ENCODE data around the gene MYH7.
A peak's percentile ranks its signal among the peaks of the same experiment; 100 is the strongest.
"Not testable (repeated sequence)": the region's sequence is repeated elsewhere in the genome, so short reads cannot be mapped to it uniquely, and the experiment has no call there.

MYH7 gene

DNA sequence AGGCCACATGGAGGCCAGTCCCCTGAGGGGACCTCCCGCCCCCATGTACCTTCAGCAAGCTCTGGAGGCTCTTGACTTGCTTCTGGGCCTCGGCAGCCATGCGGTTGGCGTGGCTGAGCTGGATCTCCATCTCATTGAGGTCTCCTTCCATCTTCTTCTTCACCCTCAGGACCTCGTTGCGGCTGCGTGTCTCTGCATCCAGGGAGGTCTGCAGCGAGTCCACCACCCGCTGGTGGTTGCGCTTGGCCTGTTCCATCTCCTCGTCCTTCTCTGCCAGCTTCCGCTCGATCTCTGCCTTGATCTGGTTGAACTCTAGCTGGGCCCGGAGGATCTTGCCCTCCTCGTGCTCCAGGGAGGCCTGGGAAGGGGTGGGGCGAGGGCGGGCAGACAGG is 49.2 kb downstream of the MYH7 start:
- DNase-seq (ENCODE audit: low spot score), result not testable (repeated sequence)

DNA sequence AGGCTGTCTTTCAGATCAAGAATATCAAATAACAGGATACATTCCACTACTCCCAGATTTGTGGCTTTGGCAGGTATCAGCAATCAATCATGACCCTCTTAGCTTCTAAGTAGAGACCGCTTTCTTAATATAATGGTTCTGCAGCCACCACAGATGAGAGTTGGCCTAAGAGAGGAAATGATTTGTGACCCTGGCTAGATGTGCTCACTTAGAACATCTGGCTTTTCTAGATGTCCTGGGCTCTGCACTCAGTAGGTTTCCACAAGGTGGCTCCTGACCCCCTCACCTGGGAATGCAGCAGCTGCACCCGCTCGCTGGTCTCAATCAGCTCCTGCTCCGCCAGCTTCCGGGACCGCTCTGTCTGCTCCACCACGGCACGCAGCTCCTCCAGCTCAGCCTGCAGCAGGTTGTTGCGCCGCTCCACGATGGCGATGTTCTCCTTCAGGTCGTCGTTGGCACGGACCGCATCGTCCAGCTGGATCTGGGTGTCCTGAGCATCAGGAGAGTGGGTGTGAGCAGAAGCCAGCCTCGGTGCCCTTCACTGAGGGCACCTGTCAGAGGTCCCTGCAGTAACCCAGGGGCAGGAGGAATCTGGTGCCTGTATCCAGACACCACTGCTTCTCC is 49.7 kb downstream of the MYH7 start:
- DNase-seq (ENCODE audit: low spot score), result no peak

DNA sequence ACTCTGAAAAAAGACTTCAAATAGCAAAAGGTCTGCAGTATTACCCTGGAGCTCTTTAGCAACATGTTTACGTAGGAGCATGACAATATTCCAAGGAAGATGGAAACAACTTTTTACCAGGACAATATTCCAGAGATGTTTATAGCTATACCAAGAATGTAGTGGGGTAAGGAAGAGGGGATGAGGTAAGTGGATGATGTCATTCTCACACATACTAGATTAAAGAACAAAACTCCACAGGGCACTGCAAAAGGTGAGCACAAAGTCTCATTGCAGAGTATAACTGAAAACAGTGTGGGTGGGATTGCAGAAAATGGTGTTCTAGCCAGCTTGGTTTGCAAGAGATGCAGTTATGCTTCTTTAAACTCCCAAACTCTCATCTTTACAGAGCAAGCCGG is 50.2 kb downstream of the MYH7 start:
- DNase-seq (ENCODE audit: low spot score), result no peak

DNA sequence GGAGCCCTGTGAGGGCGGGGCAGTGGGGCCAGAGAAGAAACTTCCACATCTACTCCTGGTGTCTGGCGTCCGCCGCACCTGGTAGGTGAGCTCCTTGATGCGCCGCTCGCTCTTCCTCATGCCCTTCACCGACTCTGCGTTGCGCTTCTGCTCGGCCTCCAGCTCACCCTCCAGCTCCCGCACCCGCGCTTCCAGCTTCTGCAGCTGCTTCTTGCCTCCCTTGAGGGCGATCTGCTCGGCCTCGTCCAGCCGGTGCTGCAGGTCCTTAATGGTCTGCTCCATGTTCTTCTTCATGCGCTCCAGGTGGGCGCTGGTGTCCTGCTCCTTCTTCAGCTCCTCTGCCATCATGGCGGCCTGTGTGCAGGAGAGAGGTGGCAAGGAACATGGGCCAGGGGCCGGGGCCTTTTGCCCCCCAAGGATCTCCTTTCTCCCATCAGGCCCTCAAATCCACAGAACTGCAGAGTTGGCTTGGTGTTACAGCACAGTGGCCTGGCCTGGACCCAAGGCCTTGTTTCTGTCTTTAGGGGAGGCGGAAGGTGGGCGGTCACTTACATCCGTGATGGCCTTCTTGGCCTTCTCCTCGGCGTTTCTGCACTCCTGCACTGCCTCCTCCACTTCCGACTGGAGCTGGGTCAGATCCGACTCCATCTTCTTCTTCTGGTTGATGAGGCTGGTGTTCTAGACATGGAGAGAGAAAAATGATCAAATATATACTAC is 50.9 kb downstream of the MYH7 start:
- DNase-seq (ENCODE audit: low spot score), result no peak

DNA sequence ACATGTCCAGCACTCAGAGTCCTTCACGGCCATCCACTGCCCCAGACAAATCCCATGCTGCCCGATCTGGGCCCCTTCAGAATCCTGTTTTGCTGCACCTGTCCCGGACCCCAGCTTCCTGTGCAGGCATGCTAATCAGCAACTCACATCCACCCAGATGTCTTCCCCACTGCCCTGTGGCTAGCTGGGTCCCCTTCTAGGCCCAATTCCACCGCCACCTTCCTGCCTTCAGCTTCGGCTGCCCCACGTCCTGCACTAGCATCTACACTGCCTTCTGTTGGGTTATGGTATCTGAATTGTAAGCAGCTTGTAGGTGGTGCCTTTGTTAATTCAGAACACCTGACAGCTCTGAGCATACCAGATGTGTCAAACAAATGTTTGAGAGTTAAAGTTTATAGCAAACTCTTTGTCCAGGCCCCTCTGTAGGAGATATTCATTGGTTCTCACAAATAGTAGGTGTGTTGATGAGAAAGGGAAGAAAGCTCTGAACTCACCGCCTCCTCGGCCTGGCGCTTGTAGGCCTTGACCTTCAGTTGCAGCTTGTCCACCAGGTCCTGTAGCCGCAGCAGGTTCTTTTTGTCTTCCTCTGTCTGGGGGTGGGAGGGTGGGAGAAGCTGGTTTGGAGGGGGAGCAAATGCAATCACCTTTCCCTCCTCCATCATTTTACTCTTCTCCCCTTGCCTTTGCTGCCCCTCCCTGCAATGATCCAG is 52.6 kb downstream of the MYH7 start:
- DNase-seq (ENCODE audit: low spot score), result no peak

DNA sequence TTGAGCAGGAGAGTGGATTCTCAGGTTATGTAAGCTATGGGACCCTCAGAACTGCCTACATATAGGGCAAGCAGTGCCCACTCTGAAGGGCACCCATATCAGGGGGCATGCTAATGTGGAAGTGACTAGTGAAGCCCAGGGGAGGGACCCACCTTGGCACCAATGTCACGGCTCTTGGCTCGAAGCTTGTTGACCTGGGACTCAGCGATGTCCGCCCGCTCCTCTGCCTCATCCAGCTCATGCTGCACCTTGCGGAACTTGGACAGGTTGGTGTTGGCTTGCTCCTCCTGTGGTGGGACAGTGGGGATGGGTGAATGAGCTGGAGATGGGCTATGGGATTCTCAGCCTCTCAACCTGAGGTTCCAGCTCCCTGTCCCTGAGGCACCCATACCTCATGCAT is 53.2 kb downstream of the MYH7 start:
- no peak for DNase-seq (ENCODE audit: low spot score)

DNA sequence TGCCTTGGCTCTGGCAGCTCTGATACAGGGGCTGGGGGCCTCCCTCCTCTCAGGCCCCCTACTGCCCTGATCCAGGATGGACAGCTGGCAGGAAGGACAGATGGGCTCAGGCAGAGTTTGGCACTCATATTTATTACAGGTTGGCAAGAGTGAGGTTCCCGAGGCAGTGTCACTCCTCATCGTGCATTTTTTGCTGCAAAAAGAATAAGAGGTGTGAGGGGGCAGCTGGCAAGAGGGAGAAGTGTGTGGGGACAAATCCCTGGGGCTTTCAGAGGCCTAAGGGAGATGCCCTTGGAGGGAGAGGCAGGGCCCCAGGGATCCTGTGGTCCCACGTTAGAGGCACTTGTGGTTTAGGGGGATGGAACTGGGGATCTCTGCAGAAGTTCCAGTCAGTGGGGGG is 53.6 kb downstream of the MYH7 start:
- DNase-seq (ENCODE audit: low spot score), result no peak

DNA sequence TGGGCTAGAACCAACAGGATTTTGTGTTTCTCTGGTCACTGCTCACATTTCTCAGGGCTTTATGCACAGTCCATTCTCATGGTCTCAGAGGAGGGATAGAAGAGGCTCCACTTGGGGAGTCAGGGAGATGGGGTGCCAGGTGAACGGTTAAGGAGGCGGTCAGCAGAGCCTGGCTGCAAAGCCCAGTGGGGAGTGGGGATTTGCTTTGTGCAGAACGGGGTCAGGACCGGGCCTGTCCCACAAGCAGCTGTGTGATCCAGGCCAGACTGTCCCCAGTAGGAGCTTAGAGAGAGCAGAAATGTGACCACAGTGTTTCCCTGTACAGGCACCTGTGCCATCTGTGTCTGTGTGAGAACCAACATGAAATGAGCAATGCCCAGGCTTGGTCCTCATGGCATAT is 54.5 kb downstream of the MYH7 start:
- no peak for DNase-seq (ENCODE audit: low spot score)

DNA sequence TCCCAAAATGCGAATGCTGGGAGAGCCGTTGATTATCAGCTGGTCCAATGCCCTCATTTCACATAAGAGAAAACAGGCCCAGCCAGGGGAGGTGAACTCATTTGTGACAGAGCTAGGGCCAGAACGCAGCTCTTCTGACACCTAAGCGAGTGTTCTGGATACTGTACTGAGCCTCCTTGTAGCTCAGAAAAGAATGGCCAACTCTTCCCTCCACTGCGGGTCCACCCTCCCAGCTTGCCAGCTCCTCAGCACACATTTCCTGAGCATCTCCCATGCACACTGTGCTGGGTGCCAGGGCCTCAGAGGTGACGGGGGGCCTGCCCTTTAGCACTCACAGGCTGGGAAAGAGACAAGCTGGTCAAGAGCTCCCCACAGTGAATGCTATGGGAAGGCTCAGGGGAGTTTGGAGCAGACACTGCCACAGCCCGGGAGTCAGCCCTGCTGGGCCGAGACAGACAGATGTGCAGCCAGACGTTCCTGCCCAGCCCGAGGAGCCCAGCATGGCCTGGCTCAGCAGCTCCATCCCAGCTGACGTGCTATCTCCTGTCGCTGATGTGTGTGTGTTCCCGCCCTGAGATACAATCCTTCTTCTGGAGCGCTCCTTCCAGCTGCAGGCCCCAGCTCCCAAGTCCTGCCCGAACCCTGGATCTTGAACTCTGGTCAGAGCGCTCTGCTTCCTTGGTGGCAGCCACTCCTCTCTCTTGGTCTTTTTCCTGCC is 55.1 kb downstream of the MYH7 start:
- no peak for DNase-seq (ENCODE audit: low spot score)

DNA sequence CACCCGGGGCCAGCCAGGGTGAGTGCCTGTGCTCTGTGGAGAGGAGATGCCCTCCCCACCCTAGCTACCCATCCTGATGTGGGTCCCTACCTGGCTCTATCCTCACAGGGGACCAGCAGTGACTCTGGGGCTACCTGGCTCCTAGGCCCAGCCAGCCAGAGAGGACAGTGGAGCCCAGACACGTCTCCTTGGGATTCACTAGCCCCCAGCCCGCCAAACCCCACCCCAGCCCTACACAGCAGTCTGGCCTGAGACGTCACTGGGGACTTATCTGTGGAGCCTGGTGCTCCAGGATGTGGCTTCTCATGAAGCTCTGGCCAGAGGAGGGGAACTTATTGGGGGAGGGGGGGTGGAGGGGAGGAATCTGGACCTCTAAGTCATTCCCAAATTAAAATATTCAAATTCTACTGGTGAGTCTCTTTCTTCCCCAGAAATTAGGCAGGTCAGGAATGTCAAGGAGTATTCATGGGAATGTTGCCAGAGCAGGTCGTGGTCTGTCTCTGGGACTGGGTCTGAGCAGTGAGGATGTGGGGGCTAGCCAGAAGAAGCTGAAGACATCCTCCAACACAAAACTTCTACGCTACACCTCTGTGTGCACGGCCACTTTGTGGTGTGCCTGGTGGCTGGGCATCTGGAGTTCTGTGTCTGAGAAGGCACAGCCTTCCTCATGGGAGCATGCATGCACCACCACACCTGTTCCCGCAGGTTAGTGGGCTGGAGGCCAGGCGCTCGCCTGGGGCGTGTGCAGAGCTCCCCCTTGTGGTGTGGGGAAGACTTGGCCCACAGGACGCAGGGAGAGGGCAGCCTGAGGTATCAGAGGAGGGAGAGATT is 55.9 kb downstream of the MYH7 start:
- peak; percentile 77 for DNase-seq (ENCODE audit: low spot score)

DNA sequence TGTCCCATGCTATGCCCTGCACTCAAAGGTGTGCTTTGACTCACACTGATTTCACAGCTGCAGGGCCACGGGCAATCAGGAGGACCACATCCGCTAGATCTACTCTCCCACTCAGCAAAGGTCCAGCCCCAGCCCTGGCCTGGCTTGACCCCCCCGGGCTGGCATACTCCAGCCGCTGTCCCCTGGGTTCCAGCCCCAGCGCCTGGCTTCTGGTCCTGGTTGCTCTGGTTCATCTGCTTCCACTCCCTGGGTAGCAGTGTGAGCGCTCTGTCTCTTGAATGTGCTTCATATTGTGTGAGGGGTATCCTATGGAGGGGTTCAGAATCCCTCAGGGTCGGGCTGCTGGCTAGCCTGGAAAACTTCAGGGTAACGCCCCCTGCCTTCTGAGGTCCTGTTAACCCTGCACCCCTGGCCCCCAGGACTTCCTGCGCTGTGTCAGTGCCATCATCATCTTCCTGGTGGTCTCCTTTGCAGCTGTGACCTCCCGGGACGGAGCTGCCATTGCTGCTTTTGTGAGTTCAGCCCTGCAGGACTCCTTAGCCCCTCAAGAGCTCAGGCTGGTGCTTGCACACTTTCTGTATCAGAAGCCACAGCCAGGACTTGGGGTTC is 56.7 kb downstream of the MYH7 start:
- no peak for DNase-seq (ENCODE audit: low spot score)

DNA sequence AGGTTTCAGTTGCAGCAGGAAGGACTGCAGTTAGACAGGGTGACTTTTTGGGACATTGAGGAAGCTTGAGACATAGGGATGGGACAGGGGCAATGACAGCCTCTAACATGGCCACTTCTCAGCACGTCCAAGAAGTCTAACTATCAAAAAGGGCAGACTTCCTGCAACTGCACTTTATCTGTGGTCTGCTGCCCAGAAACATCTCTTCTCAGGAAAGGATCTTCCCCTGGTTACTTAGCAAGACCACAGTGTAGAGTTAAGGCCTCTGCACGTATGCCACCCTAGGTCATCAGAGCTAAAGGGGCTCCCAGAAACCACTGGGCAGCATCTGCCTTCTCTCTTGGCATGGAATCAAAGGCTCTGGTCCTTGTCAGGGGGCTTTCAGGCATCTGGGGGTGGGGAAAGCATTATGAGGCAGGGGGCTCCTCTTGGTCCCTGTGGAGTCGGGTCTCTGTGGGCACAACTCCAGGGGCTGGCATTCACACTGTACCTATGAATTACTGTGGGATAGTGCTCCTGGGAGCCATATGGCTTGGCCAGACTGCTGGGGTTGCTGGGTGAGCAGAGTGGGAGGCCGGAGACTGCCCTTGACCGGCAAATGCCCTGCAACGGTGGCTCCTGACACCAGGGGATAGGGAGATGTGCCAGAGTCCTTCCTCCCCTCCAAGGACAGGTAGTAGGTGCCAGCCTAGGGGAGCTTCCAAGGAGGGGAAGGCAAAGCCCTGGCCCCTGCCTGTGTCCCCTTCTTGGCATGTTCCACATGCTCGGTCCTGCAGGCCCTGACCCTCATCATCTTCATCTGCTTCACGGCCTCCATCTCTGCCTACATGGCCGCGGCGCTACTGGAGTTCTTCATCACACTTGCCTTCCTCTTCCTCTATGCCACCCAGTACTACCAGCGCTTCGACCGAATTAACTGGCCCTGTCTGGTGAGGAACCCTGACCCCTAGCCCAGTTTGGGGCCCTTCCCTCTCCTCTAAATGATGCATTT is 57.6 kb downstream of the MYH7 start:
- no peak for DNase-seq (ENCODE audit: low spot score)

DNA sequence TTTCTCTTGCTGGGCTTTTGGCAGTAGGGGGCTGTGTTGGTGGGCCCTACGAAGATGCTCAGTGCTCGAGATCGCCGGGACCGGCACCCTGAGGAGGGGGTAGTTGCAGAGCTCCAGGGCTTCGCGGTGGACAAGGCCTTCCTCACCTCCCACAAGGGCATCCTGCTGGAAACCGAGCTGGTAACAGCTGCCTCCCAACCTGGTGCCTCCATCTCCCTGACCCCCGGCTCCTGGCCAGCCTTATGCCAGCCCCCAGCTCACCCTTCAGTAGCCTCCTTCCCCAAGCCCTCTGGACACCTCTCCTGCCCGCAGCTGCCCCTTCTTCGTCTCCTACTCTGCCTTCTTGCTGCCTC is 58.3 kb downstream of the MYH7 start:
- DNase-seq (ENCODE audit: low spot score), result no peak

DNA sequence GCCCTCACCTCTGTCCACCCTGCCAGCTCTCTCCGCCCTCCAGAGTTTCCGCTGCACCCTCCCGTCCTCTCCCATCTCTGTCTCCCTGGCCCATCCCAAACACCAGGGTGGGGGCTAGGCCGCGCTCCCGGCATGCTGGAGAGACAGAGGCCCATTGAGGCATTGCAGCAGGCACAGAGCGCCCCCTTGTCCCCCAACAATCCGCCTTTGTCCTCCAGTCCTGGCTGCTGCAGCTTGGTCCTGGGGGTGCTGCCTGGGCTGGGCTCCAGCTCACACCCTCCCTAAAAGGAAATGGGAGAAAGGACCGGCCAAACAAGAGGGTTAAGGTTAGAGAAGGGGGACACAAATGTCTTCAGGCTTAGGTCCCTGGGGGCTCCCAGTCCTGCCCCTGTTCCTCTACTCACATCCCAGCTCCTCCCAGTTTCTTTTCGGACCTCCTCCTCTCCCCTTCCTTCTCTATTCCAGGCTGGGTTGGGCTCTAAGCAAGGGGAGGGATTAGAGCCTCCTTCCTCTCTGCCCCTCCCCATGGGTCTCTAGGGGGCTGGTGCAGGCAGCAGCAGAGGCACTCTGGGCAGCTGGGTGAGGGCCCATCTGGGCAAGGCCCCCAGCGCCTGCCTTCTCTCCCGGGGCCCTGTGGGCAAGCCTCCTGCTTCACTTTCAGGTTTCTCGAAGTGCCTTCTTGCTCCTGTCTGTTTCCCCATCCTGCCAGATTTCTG is 58.8 kb downstream of the MYH7 start, which contains the start of gene CMTM5:
Gene CMTM5 (plus strand): TSS at position 565 of the 716 bp plus-strand sequence. CDS start 206 bp downstream, outside the sequence.
- no peak for DNase-seq (ENCODE audit: low spot score)

DNA sequence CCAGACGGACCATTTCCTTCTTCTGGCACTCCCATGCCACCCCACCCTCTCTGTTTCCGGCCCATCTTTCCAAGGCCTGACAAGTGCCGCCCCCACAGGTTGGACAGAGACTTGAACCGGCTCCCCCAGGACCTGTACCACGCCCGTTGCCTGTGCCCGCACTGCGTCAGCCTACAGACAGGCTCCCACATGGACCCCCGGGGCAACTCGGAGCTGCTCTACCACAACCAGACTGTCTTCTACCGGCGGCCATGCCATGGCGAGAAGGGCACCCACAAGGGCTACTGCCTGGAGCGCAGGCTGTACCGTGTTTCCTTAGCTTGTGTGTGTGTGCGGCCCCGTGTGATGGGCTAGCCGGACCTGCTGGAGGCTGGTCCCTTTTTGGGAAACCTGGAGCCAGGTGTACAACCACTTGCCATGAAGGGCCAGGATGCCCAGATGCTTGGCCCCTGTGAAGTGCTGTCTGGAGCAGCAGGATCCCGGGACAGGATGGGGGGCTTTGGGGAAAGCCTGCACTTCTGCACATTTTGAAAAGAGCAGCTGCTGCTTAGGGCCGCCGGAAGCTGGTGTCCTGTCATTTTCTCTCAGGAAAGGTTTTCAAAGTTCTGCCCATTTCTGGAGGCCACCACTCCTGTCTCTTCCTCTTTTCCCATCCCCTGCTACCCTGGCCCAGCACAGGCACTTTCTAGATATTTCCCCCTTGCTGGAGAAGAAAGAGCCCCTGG is 59.8 kb downstream of the MYH7 start:
- DNase-seq (ENCODE audit: low spot score), result no peak

DNA sequence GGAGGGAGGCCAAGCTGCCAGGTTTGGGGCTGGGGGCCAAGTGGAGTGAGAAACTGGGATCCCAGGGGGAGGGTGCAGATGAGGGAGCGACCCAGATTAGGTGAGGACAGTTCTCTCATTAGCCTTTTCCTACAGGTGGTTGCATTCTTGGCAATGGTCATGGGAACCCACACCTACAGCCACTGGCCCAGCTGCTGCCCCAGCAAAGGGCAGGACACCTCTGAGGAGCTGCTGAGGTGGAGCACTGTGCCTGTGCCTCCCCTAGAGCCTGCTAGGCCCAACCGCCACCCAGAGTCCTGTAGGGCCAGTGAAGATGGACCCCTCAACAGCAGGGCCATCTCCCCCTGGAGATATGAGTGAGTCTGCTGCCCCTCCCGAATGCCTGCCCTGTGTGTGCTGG is 62.4 kb downstream of the MYH7 start:
- no peak for DNase-seq (ENCODE audit: low spot score)

DNA sequence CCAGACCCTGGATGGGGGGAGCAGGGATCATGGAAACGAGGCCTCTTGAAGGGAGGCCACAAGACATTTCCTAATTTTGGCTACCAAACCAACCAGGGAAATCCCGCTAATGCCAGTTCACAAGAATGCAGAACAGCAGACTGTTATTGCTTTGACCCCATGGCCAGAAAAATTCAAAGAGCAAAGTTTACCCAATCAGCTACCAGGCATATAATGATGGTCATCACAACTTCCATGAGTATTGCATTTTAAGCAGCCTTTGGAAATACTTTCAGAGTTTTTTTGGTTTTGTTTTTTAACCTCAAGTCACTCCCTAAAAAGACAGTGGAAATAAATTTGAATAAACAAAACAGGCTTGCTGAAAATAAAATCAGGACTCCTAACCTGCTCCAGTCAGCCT is 63.0 kb downstream of the MYH7 start, which contains the start of gene IL25:
Gene IL25 (plus strand): TSS at position 301 of the 400 bp plus-strand sequence.
- DNase-seq (ENCODE audit: low spot score), result no peak

DNA sequence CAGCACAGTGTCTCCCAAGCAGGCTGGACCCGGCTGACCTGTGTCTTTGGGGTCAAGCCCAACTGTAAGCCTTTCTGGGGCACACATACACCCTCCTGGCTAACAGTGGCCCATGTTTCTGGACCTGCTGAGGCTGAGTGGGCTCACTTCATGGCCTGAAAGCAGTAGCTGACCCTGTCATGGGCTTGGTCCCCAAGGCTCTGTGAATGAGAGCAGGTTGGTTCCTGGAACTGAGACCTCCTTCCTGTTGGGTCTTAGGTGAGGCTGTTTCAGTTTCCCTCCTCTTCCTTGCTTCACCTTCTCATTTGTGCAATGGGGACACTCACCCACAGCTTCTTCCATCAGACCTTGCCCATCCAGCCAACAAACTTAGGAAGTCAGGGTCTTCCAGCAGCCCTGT is 63.6 kb downstream of the MYH7 start:
- no peak for DNase-seq (ENCODE audit: low spot score)

DNA sequence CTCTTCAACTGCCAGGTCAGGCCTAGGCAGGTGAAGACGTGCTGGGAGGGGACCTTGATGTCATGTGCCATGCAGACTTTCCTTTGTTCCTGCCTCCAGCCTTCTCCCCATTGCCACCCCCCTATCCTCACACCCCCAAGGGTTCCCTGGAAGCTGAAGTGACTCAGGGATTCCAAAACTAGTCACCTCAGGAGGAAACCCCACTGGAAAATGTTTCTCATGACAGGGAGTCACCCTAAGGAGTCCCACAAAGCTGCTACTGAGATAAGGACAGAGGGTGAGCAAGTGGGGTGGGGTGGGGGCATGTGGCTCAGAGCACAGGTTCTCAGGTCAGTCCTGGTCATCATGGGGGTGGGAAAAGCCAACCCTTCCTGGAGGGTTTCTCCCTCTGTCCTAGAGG is 65.2 kb downstream of the MYH7 start:
- DNase-seq (ENCODE audit: low spot score), result no peak
